Brain microvascular endothelial cell (primary cell): ENCODE data around the gene SLC36A2.

ENCODE experiments used
- DNase-seq: peaks from one replicate; pipeline ENCODE4 v3.0.0-alpha.2; 2020
- H3K27ac ChIP-seq: fragments of 250-450 bp; sonication (Bioruptor Pico); 2 replicates; pipeline ENCODE4 v1.5.1; 2020; ENCODE audit warnings: mild to moderate bottlenecking, moderate library complexity
- H3K27me3 ChIP-seq: fragments of 250-450 bp; sonication (Bioruptor Pico); replicated peaks from 2 replicates; pipeline ENCODE4 v1.5.1; 2020; ENCODE audit warnings: mild to moderate bottlenecking
- H3K36me3 ChIP-seq: fragments of 250-450 bp; sonication (Bioruptor Pico); replicated peaks from 2 replicates; pipeline ENCODE4 v1.5.1; 2020; ENCODE audit warnings: mild to moderate bottlenecking
- H3K4me3 ChIP-seq: 2 replicates; pipeline ENCODE4 v1.5.1; 2011; ENCODE audit warnings: low read depth, mild to moderate bottlenecking, control low read depth, low read length, moderate library complexity
- CTCF ChIP-seq: IDR thresholded peaks from 2 replicates; pipeline ENCODE4 v1.5.1; 2011; ENCODE audit warnings: low read depth, mild to moderate bottlenecking, moderate library complexity, low read length, control low read depth, inconsistent platforms; ENCODE audit errors: missing control alignments
- in situ Hi-C: cut with HindIII; loops from 2 replicates; pipeline ENCODE4 v1.10.0; 2017; ENCODE audit warnings: low sequenced_read_pairs, low pct_ligation_motif_present

The SLC36A2 gene

GRCh38 chr5:151298063-151298855, 49.1 kb downstream of the SLC36A2 start:
- in situ Hi-C loops: no loop called here
- no peak for TF ChIP-seq CTCF
- Histone ChIP-seq H3K36me3 (no peaks in the 10 kb centered on the region), H3K27ac (no peak overlapping the region), H3K27me3 (no peaks in the 10 kb centered on the region), H3K4me3 (no peak overlapping the region)
- peak; percentile 44 for DNase-seq

- in situ Hi-C loops: no loop called here
- no peak for DNase-seq
- H3K36me3 ChIP-seq: no peaks in the 10 kb centered on the region
- H3K4me3 ChIP-seq: no peak overlapping the region
- TF ChIP-seq CTCF: no peak
- H3K27me3 ChIP-seq: no peaks in the 10 kb centered on the region
- no peak overlapping the region for H3K27ac ChIP-seq
Measured at GRCh38 chr5:151296974-151297373, 50.4 kb downstream of the SLC36A2 start.

- Histone ChIP-seq H3K36me3 (no peaks in the 10 kb centered on the region), H3K27me3 (no peaks in the 10 kb centered on the region), H3K27ac (no peak overlapping the region), H3K4me3 (no peak overlapping the region)
- no peak for DNase-seq
- no peak for TF ChIP-seq CTCF
- in situ Hi-C loops: no loop called here
Measured at GRCh38 chr5:151296478-151296830, 50.9 kb downstream of the SLC36A2 start.

GRCh38 chr5:151295791-151296477, 51.4 kb downstream of the SLC36A2 start:
- DNase-seq: no peak

GRCh38 chr5:151295138-151295537, 52.2 kb downstream of the SLC36A2 start:
- no peak overlapping the region for H3K27ac ChIP-seq
- H3K27me3 ChIP-seq: no peaks in the 10 kb centered on the region
- H3K36me3 ChIP-seq: no peaks in the 10 kb centered on the region
- no peak for DNase-seq
- no peak for TF ChIP-seq CTCF
- in situ Hi-C loops: no loop called here
- H3K4me3 ChIP-seq: no peak overlapping the region

More at GRCh38 chr5:151295791-151296477, 51.4 kb downstream of the SLC36A2 start:
- no peak for TF ChIP-seq CTCF
- Histone ChIP-seq H3K36me3 (no peaks in the 10 kb centered on the region), H3K27ac (no peak overlapping the region), H3K4me3 (no peak overlapping the region), H3K27me3 (no peaks in the 10 kb centered on the region)
- in situ Hi-C loops: no loop called here

- H3K27ac ChIP-seq: no peak overlapping the region
- no peak overlapping the region for H3K4me3 ChIP-seq
- no peaks in the 10 kb centered on the region for H3K27me3 ChIP-seq
- in situ Hi-C loops: no loop called here
- no peaks in the 10 kb centered on the region for H3K36me3 ChIP-seq
- DNase-seq: no peak
- no peak for TF ChIP-seq CTCF
Measured at GRCh38 chr5:151293624-151294023, 53.7 kb downstream of the SLC36A2 start.
